Measurements from ENCODE around the gene PPP1R11. TPM values are rescaled to one million over a fixed set of nuclear protein-coding genes. Genes with fewer than 3 reads are reported as not detected.

Gene PPP1R11
- total and polyA plus RNA-seq, 2 experiments from 2014 or later: 19.6 to 26.6 TPM

DNA sequence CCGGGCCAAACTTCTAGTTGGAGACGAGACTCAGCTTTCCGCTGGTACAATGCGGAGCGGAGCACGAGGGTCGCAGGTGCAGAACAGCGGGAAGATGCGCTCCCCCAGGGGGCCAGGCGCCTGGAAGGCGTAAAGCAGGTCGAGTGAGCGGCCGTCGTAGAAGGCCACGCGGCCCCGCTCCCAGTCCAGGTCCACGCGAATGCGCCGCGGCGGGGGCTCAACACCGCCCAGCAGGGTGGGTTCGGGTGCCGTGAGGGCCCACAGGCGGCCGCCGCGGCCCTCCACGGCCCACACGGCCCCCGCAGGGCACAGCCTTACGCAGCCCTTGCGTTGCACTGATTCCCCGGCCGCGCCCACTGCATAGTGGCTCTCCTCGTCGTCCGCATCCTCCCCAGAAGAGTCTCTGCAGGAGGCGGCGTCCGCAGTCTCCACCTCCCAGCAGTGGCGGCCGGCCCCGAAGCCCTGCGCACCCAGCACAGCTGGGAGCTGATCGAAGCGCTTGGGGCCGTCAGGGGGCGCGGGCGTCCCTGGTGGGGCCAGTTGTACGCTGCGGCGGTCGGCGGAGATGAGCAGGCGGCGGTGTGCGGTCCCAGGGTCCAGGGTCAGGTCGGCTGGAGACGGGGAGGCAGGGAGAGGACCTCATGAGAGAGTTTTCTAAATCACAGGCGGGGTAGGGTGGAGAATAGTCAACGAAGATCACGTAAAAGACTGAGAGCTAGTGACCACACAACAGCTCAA is 4.3 kb downstream of the PPP1R11 start:
- Histone ChIP-seq H3K9me2 (ENCODE audit: insufficient read depth) (peaks cover 2% of the 10 kb centered on the region; the same call in 1 of the 2 replicates), H3F3A (replicated peaks; ENCODE audit: low read depth) (peaks cover 9% of the 10 kb centered on the region; the same call in 1 of the 2 replicates), H3K27ac (ENCODE audit: low read depth) (no peak overlapping the region), H3K4me2 (peak overlapping the region; percentile 78), H3K36me3 (ENCODE audit: insufficient read depth) (no peaks in the 10 kb centered on the region), H2AFZ (peak overlapping the region; percentile 83), H3K27me3 (ENCODE audit: insufficient read depth) (peaks cover 69% of the 10 kb centered on the region), H3K4me1 (ENCODE audit: insufficient read depth) (peaks cover 23% of the 10 kb centered on the region), H4K20me1 (replicated peaks; ENCODE audit: insufficient read depth) (peaks cover 6% of the 10 kb centered on the region; the same call in 1 of the 2 replicates), H3K4me3 (peak overlapping the region; percentile 57), H3K79me2 (replicated peaks; ENCODE audit: insufficient read depth) (no peaks in the 10 kb centered on the region)
- TF ChIP-seq ZNF114 (CRISPR knock-in tag; IDR thresholded peaks at IDR 0.05) (no peak), EZH2 (IDR thresholded peaks at IDR 0.05; ENCODE audit: low read depth, unreplicated experiment) (peak; percentile 55)
- TF ChIP-seq, protein P1, sequence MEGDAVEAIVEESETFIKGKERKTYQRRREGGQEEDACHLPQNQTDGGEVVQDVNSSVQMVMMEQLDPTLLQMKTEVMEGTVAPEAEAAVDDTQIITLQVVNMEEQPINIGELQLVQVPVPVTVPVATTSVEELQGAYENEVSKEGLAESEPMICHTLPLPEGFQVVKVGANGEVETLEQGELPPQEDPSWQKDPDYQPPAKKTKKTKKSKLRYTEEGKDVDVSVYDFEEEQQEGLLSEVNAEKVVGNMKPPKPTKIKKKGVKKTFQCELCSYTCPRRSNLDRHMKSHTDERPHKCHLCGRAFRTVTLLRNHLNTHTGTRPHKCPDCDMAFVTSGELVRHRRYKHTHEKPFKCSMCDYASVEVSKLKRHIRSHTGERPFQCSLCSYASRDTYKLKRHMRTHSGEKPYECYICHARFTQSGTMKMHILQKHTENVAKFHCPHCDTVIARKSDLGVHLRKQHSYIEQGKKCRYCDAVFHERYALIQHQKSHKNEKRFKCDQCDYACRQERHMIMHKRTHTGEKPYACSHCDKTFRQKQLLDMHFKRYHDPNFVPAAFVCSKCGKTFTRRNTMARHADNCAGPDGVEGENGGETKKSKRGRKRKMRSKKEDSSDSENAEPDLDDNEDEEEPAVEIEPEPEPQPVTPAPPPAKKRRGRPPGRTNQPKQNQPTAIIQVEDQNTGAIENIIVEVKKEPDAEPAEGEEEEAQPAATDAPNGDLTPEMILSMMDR (conservative IDR thresholded peaks at IDR 0.05; ENCODE audit: low read depth in 2 of 2): peak; percentile 10 to 51; a peak in 2 of 4 replicates
- Mint-ChIP-seq H3K9me3 (peaks cover 2% of the 10 kb centered on the region; the same call in 1 of the 3 replicates), H3K27me3 (ENCODE audit: insufficient read depth, low read depth, poor library complexity) (peaks cover 63% of the 10 kb centered on the region), H3K27ac (no peak overlapping the region), H3K4me3 (peak overlapping the region; percentile 60), H3K36me3 (ENCODE audit: low read depth) (peaks cover 4% of the 10 kb centered on the region; the same call in 1 of the 3 replicates), H3K4me1 (peaks cover 34% of the 10 kb centered on the region)
- DNase-seq (ENCODE audit: low spot score): peak; percentile 66
- ATAC-seq: peak; percentile 5

DNA sequence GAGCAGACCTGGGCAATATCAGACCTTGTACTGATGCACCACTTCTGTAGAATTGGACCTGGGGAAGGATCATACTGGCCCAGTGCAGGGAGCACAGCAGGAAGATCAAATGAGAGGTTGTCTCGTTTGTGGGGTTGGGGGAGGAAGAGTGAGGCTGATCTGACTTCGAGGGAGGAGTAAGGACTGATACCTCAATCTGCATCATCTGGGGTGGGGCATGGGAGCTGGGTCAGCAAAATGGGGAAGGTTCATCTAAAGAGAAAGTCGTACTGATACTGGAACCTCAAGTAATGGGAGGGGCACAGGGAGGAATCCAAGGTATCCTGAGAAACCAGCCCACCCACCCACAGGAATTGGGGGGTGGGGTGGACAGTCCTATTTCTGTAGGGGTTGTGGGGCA is 4.9 kb downstream of the PPP1R11 start:
- Histone ChIP-seq H3K4me2 (peak overlapping the region; percentile 78), H2AFZ (peak overlapping the region; percentile 83; the same call in 1 of the 2 replicates), H3K4me3 (peak overlapping the region; percentile 57), H3K9me2 (ENCODE audit: insufficient read depth) (peaks cover 2% of the 10 kb centered on the region; the same call in 1 of the 2 replicates), H3F3A (replicated peaks; ENCODE audit: low read depth) (0 out of 2 replicates have a peak, but pooled peaks cover 5% of the 10 kb centered on the region), H3K79me2 (replicated peaks; ENCODE audit: insufficient read depth) (no peaks in the 10 kb centered on the region), H3K27me3 (ENCODE audit: insufficient read depth) (peaks cover 75% of the 10 kb centered on the region), H3K27ac (ENCODE audit: low read depth) (no peak overlapping the region), H3K4me1 (ENCODE audit: insufficient read depth) (peaks cover 28% of the 10 kb centered on the region), H3K36me3 (ENCODE audit: insufficient read depth) (no peaks in the 10 kb centered on the region), H4K20me1 (replicated peaks; ENCODE audit: insufficient read depth) (peaks cover 6% of the 10 kb centered on the region; the same call in 1 of the 2 replicates)
- peaks cover 4% of the 10 kb centered on the region; the same call in 1 of the 3 replicates for H3K36me3 Mint-ChIP-seq (ENCODE audit: low read depth)
- DNase-seq (ENCODE audit: low spot score) (no peak), ATAC-seq (no peak)
- TF ChIP-seq NANOG (IDR thresholded peaks at IDR 0.05; ENCODE audit: borderline replicate concordance): no peak
- TF ChIP-seq, protein P1 (conservative IDR thresholded peaks at IDR 0.05; ENCODE audit: low read depth in 2 of 2): no peak
- peaks cover 37% of the 10 kb centered on the region for H3K4me1 Mint-ChIP-seq
- peaks cover 66% of the 10 kb centered on the region for H3K27me3 Mint-ChIP-seq (ENCODE audit: insufficient read depth, low read depth, poor library complexity)
- H3K4me3 Mint-ChIP-seq: peak overlapping the region; percentile 60
- H3K27ac Mint-ChIP-seq: no peak overlapping the region
- peaks cover 2% of the 10 kb centered on the region; the same call in 1 of the 3 replicates for H3K9me3 Mint-ChIP-seq
